Stimulated activated memory B cell treated with anti-CD40 and anti-IgM and Interleukin-4, amounts not matched to agents 10 μg/mL and 1 μg/mL and 100 μg/mL, for 72 hours (primary cell): Measurements from ENCODE around the gene CSF2RB.
A peak's percentile ranks its signal among the peaks of the same experiment; 100 is the strongest.

ENCODE experiments used
- ATAC-seq: fragments of 150-1000 bp; cut with Tn5 transposase; 2 replicates; pipeline ENCODE4 v1.10.0; 2021
- H3K27ac Mint-ChIP-seq: one replicate; pipeline ENCODE4 v1.8.0; 2022; ENCODE audit warnings: mild to moderate bottlenecking, mixed read lengths
- H3K27me3 Mint-ChIP-seq: one replicate; pipeline ENCODE4 v1.8.0; 2022; ENCODE audit warnings: mixed read lengths
- H3K36me3 Mint-ChIP-seq: one replicate; pipeline ENCODE4 v1.8.0; 2022; ENCODE audit warnings: mixed read lengths
- H3K4me1 Mint-ChIP-seq: one replicate; pipeline ENCODE4 v1.8.0; 2022; ENCODE audit warnings: mixed read lengths
- H3K4me3 Mint-ChIP-seq: one replicate; pipeline ENCODE4 v1.8.0; 2022; ENCODE audit warnings: mild to moderate bottlenecking, moderate library complexity, mixed read lengths
- H3K9me3 Mint-ChIP-seq: one replicate; pipeline ENCODE4 v1.8.0; 2022; ENCODE audit warnings: mixed read lengths

CSF2RB gene

GRCh38 chr22:36922711-36923110, 9.3 kb downstream of the CSF2RB start:
- no peaks in the 10 kb centered on the region for H3K9me3 Mint-ChIP-seq

GRCh38 chr22:36923131-36923788, 9.8 kb downstream of the CSF2RB start:
- ATAC-seq: no peak
- peaks cover 80% of the 10 kb centered on the region for H3K4me1 Mint-ChIP-seq
- H3K9me3 Mint-ChIP-seq: no peaks in the 10 kb centered on the region
- H3K4me3 Mint-ChIP-seq: no peak overlapping the region
- H3K36me3 Mint-ChIP-seq: peaks cover 90% of the 10 kb centered on the region
- H3K27ac Mint-ChIP-seq: no peak overlapping the region
- H3K27me3 Mint-ChIP-seq: no peaks in the 10 kb centered on the region

More at GRCh38 chr22:36922711-36923110, 9.3 kb downstream of the CSF2RB start:
- no peaks in the 10 kb centered on the region for H3K27me3 Mint-ChIP-seq
- H3K4me3 Mint-ChIP-seq: no peak overlapping the region
- peak overlapping the region; percentile 87 for H3K27ac Mint-ChIP-seq
- no peak for ATAC-seq
- H3K36me3 Mint-ChIP-seq: peaks cover 90% of the 10 kb centered on the region
- peaks cover 83% of the 10 kb centered on the region for H3K4me1 Mint-ChIP-seq

GRCh38 chr22:36924151-36924698, 10.8 kb downstream of the CSF2RB start:
- no peaks in the 10 kb centered on the region for H3K27me3 Mint-ChIP-seq
- peaks cover 72% of the 10 kb centered on the region for H3K4me1 Mint-ChIP-seq
- peaks cover 88% of the 10 kb centered on the region for H3K36me3 Mint-ChIP-seq
- H3K9me3 Mint-ChIP-seq: no peaks in the 10 kb centered on the region
- no peak for ATAC-seq
- peak overlapping the region; percentile 73 for H3K27ac Mint-ChIP-seq
- H3K4me3 Mint-ChIP-seq: no peak overlapping the region

- peaks cover 66% of the 10 kb centered on the region for H3K4me1 Mint-ChIP-seq
- peak overlapping the region; percentile 73 for H3K27ac Mint-ChIP-seq
- ATAC-seq: no peak
- no peak overlapping the region for H3K4me3 Mint-ChIP-seq
- H3K9me3 Mint-ChIP-seq: no peaks in the 10 kb centered on the region
- H3K36me3 Mint-ChIP-seq: peaks cover 90% of the 10 kb centered on the region
- no peaks in the 10 kb centered on the region for H3K27me3 Mint-ChIP-seq
Measured at GRCh38 chr22:36925388-36926290, 12.2 kb downstream of the CSF2RB start.

- Mint-ChIP-seq H3K36me3 (peaks cover 90% of the 10 kb centered on the region), H3K4me1 (peaks cover 66% of the 10 kb centered on the region), H3K9me3 (no peaks in the 10 kb centered on the region), H3K27ac (peak overlapping the region; percentile 73), H3K4me3 (no peak overlapping the region), H3K27me3 (no peaks in the 10 kb centered on the region)
- ATAC-seq: no peak
Measured at GRCh38 chr22:36926309-36926708, 12.9 kb downstream of the CSF2RB start.

GRCh38 chr22:36926721-36927435, 13.4 kb downstream of the CSF2RB start:
- Mint-ChIP-seq H3K27me3 (no peaks in the 10 kb centered on the region), H3K4me3 (no peak overlapping the region), H3K4me1 (peaks cover 61% of the 10 kb centered on the region), H3K9me3 (no peaks in the 10 kb centered on the region), H3K36me3 (peaks cover 90% of the 10 kb centered on the region), H3K27ac (peak overlapping the region; percentile 73)
- no peak for ATAC-seq

- H3K36me3 Mint-ChIP-seq: peaks cover 91% of the 10 kb centered on the region
- ATAC-seq: no peak
- H3K4me1 Mint-ChIP-seq: peaks cover 57% of the 10 kb centered on the region
- H3K27me3 Mint-ChIP-seq: no peaks in the 10 kb centered on the region
- peak overlapping the region; percentile 73 for H3K27ac Mint-ChIP-seq
- no peaks in the 10 kb centered on the region for H3K9me3 Mint-ChIP-seq
- H3K4me3 Mint-ChIP-seq: no peak overlapping the region
Measured at GRCh38 chr22:36927671-36928070, 14.2 kb downstream of the CSF2RB start.

- no peaks in the 10 kb centered on the region for H3K27me3 Mint-ChIP-seq
- H3K4me1 Mint-ChIP-seq: peaks cover 59% of the 10 kb centered on the region
- no peak overlapping the region for H3K4me3 Mint-ChIP-seq
- H3K9me3 Mint-ChIP-seq: no peaks in the 10 kb centered on the region
- peak overlapping the region; percentile 73 for H3K27ac Mint-ChIP-seq
- peaks cover 93% of the 10 kb centered on the region for H3K36me3 Mint-ChIP-seq
- ATAC-seq: no peak
Measured at GRCh38 chr22:36928196-36928595, 14.8 kb downstream of the CSF2RB start.

GRCh38 chr22:36928786-36929535, 15.5 kb downstream of the CSF2RB start:
- Mint-ChIP-seq H3K4me3 (no peak overlapping the region), H3K4me1 (peaks cover 59% of the 10 kb centered on the region), H3K27me3 (no peaks in the 10 kb centered on the region), H3K9me3 (no peaks in the 10 kb centered on the region), H3K36me3 (peaks cover 91% of the 10 kb centered on the region), H3K27ac (peak overlapping the region; percentile 73)
- ATAC-seq: no peak

GRCh38 chr22:36929621-36930020, 16.2 kb downstream of the CSF2RB start:
- Mint-ChIP-seq H3K4me3 (no peak overlapping the region), H3K4me1 (peaks cover 58% of the 10 kb centered on the region)

GRCh38 chr22:36930041-36930935, 16.9 kb downstream of the CSF2RB start:
- H3K27ac Mint-ChIP-seq: peak overlapping the region; percentile 76
- no peaks in the 10 kb centered on the region for H3K27me3 Mint-ChIP-seq

More at GRCh38 chr22:36929621-36930020, 16.2 kb downstream of the CSF2RB start:
- Mint-ChIP-seq H3K27ac (peak overlapping the region; percentile 76), H3K36me3 (peaks cover 90% of the 10 kb centered on the region), H3K9me3 (no peaks in the 10 kb centered on the region), H3K27me3 (no peaks in the 10 kb centered on the region)
- no peak for ATAC-seq

GRCh38 chr22:36931446-36931845, 18.0 kb downstream of the CSF2RB start:
- peaks cover 58% of the 10 kb centered on the region for H3K4me1 Mint-ChIP-seq
- no peaks in the 10 kb centered on the region for H3K27me3 Mint-ChIP-seq
- H3K4me3 Mint-ChIP-seq: no peak overlapping the region
- H3K27ac Mint-ChIP-seq: peak overlapping the region; percentile 76
- no peaks in the 10 kb centered on the region for H3K9me3 Mint-ChIP-seq
- peaks cover 90% of the 10 kb centered on the region for H3K36me3 Mint-ChIP-seq
- no peak for ATAC-seq

More at GRCh38 chr22:36930041-36930935, 16.9 kb downstream of the CSF2RB start:
- no peak for ATAC-seq
- H3K4me3 Mint-ChIP-seq: no peak overlapping the region
- no peaks in the 10 kb centered on the region for H3K9me3 Mint-ChIP-seq
- H3K4me1 Mint-ChIP-seq: peaks cover 58% of the 10 kb centered on the region
- peaks cover 90% of the 10 kb centered on the region for H3K36me3 Mint-ChIP-seq

GRCh38 chr22:36933629-36934417, 20.4 kb downstream of the CSF2RB start:
- no peak for ATAC-seq
- H3K4me1 Mint-ChIP-seq: peaks cover 63% of the 10 kb centered on the region
- no peaks in the 10 kb centered on the region for H3K9me3 Mint-ChIP-seq
- peaks cover 87% of the 10 kb centered on the region for H3K36me3 Mint-ChIP-seq
- no peaks in the 10 kb centered on the region for H3K27me3 Mint-ChIP-seq
- H3K4me3 Mint-ChIP-seq: no peak overlapping the region
- H3K27ac Mint-ChIP-seq: peak overlapping the region; percentile 76
